ENCODE measurements around the gene UNC13D. TPM values are rescaled to one million over a fixed set of nuclear protein-coding genes. Genes with fewer than 3 reads are reported as not detected.

The UNC13D gene
- total and polyA plus RNA-seq, 12 donors: 3.0 to 20.7 (median 8.5) TPM

GRCh38 chr17:75832652-75833400 is 11.4 kb downstream of the UNC13D start:
- H3K4me1 ChIP-seq: peaks cover 5 to 41% (median 24%) of the 10 kb centered on the region in 9 donors
- ATAC-seq (peak in 6 of 8 donors; percentile 20 to 64 (median 33)), DNase-seq (no peak)
- TF ChIP-seq CTCF (IDR thresholded peaks at IDR 0.05): no peak
- H3K9me3 ChIP-seq: no peaks in the 10 kb centered on the region
- H3K4me3 ChIP-seq: peak overlapping the region in 1 of 10 donors; percentile 25
- peaks cover 0 to 83% (median 0%) of the 10 kb centered on the region in 9 donors for H3K36me3 ChIP-seq
- H3K27me3 ChIP-seq: no peaks in the 10 kb centered on the region
- intact Hi-C loops (cut with DNase I): no loop called here
- WGBS, 2 donors: 48 to 51% methylated on average over 20 of the region's 20 CpGs
- H3K27ac ChIP-seq: peak overlapping the region in 9 of 10 donors; percentile 10 to 87 (median 54)

GRCh38 chr17:75832164-75832651 is 12.0 kb downstream of the UNC13D start:
- Histone ChIP-seq H3K9me3 (no peaks in the 10 kb centered on the region), H3K4me3 (peak overlapping the region in 1 of 10 donors; percentile 25), H3K27ac (peak overlapping the region in 7 of 10 donors; percentile 31 to 87 (median 54)), H3K27me3 (no peaks in the 10 kb centered on the region), H3K4me1 (peaks cover 11 to 45% (median 29%) of the 10 kb centered on the region in 9 donors), H3K36me3 (peaks cover 0 to 89% (median 0%) of the 10 kb centered on the region in 9 donors)
- no peak for TF ChIP-seq CTCF (IDR thresholded peaks at IDR 0.05)
- peak in 5 of 8 donors; percentile 6 to 51 (median 35) for ATAC-seq
- WGBS, 2 donors: 72 to 76% methylated on average over 10 of the region's 10 CpGs
- intact Hi-C loops (cut with DNase I): no loop called here
- no peak for DNase-seq

GRCh38 chr17:75831032-75831571 is 13.1 kb downstream of the UNC13D start:
- Histone ChIP-seq H3K4me1 (peaks cover 17 to 53% (median 39%) of the 10 kb centered on the region in 9 donors), H3K27me3 (no peaks in the 10 kb centered on the region), H3K36me3 (peaks cover 0 to 88% (median 2%) of the 10 kb centered on the region in 9 donors), H3K27ac (no peak overlapping the region), H3K9me3 (no peaks in the 10 kb centered on the region), H3K4me3 (no peak overlapping the region)
- intact Hi-C loops (cut with DNase I): no loop called here
- WGBS, 2 donors: 87 to 88% methylated on average over 14 to 15 of the region's 15 CpGs
- TF ChIP-seq CTCF (IDR thresholded peaks at IDR 0.05): no peak
- DNase-seq: no peak
- ATAC-seq: no peak

- DNase-seq: no peak
These were observed 13.8 kb downstream of the UNC13D start for GRCh38 chr17:75830164-75831031.

More at GRCh38 chr17:75830164-75831031, 13.8 kb downstream of the UNC13D start:
- Histone ChIP-seq H3K27me3 (no peaks in the 10 kb centered on the region), H3K27ac (no peak overlapping the region), H3K4me3 (no peak overlapping the region), H3K36me3 (peaks cover 0 to 88% (median 1%) of the 10 kb centered on the region in 9 donors), H3K4me1 (peaks cover 17 to 53% (median 39%) of the 10 kb centered on the region in 9 donors), H3K9me3 (no peaks in the 10 kb centered on the region)
- TF ChIP-seq CTCF (IDR thresholded peaks at IDR 0.05): peak in 8 of 9 donors; percentile 9 to 57 (median 42)
- ATAC-seq: no peak
- WGBS, 2 donors: 76 to 78% methylated on average over 27 of the region's 27 CpGs
- intact Hi-C loops (cut with DNase I): no loop called here
